LoVo (cell line): ENCODE measurements around the gene STX8.
A peak's percentile ranks its signal among the peaks of the same experiment; 100 is the strongest.

Experiments
- DNase-seq: peaks from one replicate; pipeline ENCODE4 v3.0.0-alpha.2; 2016; ENCODE audit warnings: low spot score

The STX8 gene

GRCh38 chr17:9225305-9226101 is 350.1 kb downstream of the STX8 start:
- no peak for DNase-seq

DNA sequence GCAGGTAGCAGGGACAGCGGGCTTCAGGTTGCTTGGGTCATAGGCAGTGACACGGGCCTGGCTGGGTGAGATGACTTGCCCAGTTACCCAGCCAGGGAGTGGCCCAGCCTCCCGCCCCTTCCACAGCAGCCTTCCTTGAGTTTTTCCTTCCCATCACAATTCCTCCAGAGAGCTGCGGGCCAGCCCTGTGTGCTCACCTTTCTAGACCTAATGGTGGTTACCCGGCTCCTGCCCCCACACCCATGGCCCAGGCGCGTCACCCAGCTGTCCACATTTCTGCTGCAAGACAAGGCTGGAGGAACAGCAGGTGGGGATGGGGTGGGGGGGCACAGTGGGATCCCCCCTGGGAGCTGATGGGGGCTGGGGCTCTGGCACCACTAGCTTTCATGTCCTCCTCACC is 351.1 kb downstream of the STX8 start:
- DNase-seq, result no peak

DNA sequence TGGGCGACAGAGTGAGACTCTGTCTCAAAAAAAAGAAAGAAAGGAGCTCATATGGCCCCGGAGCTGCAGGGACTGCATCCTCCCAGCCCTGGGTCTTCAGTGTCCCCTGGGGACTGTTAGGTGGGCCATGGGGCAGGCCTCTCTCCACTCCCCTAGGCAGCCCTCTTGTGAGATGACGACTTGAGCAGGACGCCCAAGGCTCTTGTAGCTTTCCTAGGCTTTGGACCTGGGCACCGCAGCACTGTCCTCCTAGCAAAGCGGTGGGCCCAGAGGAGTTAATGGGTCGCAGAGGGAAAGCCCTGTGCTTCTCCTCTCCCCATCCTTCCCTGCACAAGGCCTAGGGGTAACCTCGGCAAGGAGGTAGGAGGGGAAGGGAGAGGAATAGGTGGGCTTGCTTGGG is 352.1 kb downstream of the STX8 start:
- DNase-seq, result no peak

DNA sequence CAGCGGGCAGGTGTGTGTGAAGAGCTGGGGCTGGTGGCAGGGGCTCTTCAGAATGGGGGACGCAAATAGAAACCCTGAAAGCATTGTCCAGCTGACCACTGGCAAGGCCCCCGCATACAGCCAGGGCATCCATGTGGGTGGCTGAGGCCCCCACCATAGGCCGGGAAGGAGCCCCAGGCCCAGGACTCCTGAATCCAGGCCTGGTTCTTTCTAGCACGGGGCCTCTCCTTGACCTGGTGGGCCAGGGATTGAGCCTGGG is 353.8 kb downstream of the STX8 start:
- DNase-seq, result no peak

DNA sequence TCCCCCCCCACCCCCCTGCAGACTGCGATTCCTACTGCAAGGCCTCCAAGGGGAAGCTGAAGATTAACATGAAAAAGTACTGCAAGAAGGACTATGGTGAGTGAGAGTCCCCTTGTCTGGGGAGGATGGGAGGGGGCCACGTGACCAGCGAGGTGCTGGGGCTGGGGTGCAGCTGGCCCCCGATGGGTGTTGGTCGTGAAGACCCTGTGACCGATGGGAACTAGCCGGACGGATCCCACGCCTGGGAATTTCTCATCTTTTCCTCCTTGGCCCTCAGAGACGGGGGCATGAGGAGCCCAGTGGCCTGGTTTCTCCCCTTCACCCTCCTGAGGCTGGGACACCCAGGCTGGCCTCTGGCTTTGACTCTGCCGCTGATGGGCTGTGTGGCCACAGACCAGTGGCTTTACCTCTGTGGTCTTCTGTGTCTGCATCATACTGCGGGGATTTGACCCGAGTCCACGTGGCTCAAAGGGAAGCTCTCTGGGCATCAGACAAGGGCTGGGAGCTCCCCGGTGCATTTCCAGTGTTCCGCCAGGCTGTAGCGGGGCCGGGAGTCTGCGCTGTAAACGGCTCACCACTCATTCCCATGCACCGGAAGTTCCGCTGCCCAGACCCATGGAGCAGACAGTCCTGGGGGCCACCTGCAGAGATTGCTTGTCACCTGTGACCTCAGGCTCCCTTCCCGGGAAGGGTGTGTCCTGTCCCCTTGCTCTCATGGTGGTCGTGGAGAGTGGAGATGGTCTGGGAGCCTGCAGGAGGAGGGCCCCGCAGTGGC is 354.3 kb downstream of the STX8 start:
- DNase-seq, result no peak

- DNase-seq, result no peak
Observed at GRCh38 chr17:9220398-9221146, 355.0 kb downstream of the STX8 start.

- no peak for DNase-seq
Observed at GRCh38 chr17:9219631-9220397, 355.8 kb downstream of the STX8 start.

- DNase-seq, result no peak
Observed at GRCh38 chr17:9218911-9219310, 356.7 kb downstream of the STX8 start.

GRCh38 chr17:9218064-9218635 is 357.5 kb downstream of the STX8 start:
- DNase-seq, result no peak

DNA sequence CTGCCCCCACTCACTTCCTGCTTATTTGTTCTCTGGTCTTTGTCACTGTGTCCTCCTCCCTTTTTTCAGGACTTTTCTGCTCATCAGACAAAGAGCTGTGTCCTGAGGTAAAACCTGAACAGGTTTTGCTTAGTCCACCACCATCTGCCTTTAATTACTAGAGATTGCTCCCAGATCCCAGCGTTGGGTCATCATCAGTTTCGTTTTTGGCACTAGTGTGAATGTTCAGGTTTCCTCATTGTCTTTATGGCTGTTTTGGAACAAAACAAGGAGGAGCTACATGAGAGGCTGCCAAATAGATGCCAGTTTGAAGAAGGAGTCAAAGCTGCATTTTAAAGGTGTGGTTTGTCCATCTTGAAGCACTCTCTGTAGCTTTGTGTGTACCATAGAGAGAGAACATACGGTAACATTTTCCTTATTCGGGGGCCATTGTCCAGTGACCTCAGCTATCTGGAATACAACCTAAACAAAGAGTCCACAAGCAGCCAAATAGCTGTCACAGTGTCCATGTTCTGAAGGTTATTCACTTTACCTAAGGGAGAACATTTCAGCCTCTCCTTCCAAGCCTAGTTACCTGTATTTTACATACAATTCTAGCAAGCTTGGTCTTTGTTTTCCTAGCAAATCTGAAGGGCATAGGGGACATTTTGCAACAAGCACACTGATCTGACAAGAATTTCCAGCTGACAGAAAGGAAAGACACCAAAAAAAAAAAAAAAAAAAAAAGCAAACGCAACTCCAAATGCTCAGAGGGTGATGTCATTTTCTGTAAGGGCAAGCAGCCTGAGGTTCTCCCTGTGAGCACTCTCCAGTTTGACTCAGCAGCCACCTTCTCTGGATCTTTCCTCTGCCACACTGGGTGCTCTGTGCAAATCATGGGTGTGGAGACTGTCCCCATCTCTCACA is 358.2 kb downstream of the STX8 start:
- peak; percentile 1 for DNase-seq

DNA sequence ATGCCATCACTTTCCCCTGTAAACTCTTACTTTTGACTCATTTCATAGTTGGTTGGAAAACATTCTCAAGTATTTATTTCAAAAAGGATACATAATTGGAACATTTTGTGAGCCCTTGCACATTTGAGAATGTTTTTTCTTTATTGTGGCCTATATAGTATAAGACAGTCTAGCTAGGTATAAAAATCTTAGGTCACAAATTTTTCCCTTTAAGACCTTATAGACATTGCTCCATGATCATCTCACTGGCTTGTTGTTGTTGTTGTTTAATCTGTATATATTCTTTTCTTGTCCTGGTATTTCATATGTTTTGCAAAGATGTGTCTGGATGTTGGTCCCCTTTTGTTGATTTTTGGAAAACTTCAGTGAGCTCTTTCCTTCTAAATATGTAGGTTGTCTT is 360.2 kb downstream of the STX8 start:
- DNase-seq, result no peak

- no peak for DNase-seq
Observed at GRCh38 chr17:9213303-9213640, 362.3 kb downstream of the STX8 start.

GRCh38 chr17:9212376-9213302 is 363.0 kb downstream of the STX8 start:
- no peak for DNase-seq

GRCh38 chr17:9211133-9211765 is 364.4 kb downstream of the STX8 start:
- no peak for DNase-seq

- DNase-seq, result no peak
Observed at GRCh38 chr17:9209781-9210370, 365.7 kb downstream of the STX8 start.

DNA sequence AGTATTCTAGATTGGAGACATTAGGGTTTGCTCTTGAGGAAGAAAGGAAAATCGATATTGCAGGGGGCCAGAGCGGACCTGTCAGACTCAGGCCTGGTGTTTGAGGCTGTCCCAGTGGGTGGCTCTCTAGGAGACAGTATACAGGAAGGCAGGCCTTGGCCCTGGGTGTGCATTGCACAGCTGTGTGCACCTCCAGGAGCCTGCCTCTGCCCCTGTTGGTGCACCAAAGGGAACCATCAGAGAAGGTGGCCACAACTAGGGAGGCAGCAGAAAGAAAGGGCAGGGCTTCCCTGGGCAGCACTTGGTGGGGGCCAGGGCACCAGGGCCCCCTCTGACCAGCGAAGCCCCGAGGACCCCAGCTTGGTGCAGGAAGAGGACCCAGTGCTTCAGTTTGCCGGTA is 366.3 kb downstream of the STX8 start:
- DNase-seq, result no peak

GRCh38 chr17:9208381-9209105 is 367.1 kb downstream of the STX8 start:
- no peak for DNase-seq

GRCh38 chr17:9206741-9207332 is 368.8 kb downstream of the STX8 start:
- DNase-seq, result no peak
